K562 (cell line): Measurements from ENCODE around the gene ACADM. TPM values are rescaled to one million over a fixed set of nuclear protein-coding genes. Genes with fewer than 3 reads are reported as not detected.

Experiments used
- CREB3L1 ChIP-seq: fragments of 450-650 bp; IDR thresholded peaks from 2 replicates; pipeline ENCODE4 v1.6.1; 2014; ENCODE audit warnings: low read depth, mild to moderate bottlenecking, moderate library complexity, borderline replicate concordance
- FIP1L1 ChIP-seq: fragments of 200-400 bp; formaldehyde crosslinking; IDR thresholded peaks from 2 replicates; pipeline ENCODE4 v1.6.1; 2018; ENCODE audit warnings: mild to moderate bottlenecking, low read depth, low read length; ENCODE audit not compliant: poor library complexity, severe bottlenecking
- HSF4 ChIP-seq: fragments of 250-450 bp; sonication (Bioruptor Pico); IDR thresholded peaks from 2 replicates; pipeline ENCODE4 v2.1.2; 2022; ENCODE audit warnings: mild to moderate bottlenecking, moderate library complexity, borderline replicate concordance
- ID3 ChIP-seq, 2 experiments: fragments of 250-450 bp in 1 of 2; fragments of 450-650 bp in 1 of 2; sonication (Bioruptor Pico) in 1 of 2; IDR thresholded peaks; 2 replicates each; pipeline versions ENCODE4 v1.6.1 to v1.8.0; 2016 to 2021; ENCODE audit warnings: mild to moderate bottlenecking in 2 of 2, moderate library complexity in 2 of 2, missing compliant biosample characterization in 1 of 2, missing genetic modification characterization in 1 of 2
- MBD1 ChIP-seq: fragments of 250-450 bp; sonication (Bioruptor Pico); IDR thresholded peaks from 2 replicates; pipeline ENCODE4 v1.8.0; 2022; ENCODE audit warnings: inconsistent platforms
- MTA3 ChIP-seq: fragments of 450-650 bp; formaldehyde crosslinking; IDR thresholded peaks from 2 replicates; pipeline ENCODE4 v1.6.1; 2017; ENCODE audit warnings: mild to moderate bottlenecking, borderline replicate concordance
- MXI1 ChIP-seq: IDR thresholded peaks from 2 replicates; pipeline ENCODE4 v1.6.1; 2011; ENCODE audit warnings: low read depth, mild to moderate bottlenecking, improper control_type of control experiment, low read length
- MYBL2 ChIP-seq, 2 experiments: fragments of 450-650 bp in 1 of 2; sonication (generic) in 1 of 2; formaldehyde crosslinking in 1 of 2; IDR thresholded peaks; 2 replicates each; pipeline versions ENCODE4 v1.6.1 to v1.8.1; 2017 to 2022; ENCODE audit warnings: borderline replicate concordance in 1 of 2, inconsistent platforms in 1 of 2, low read depth in 1 of 2, mild to moderate bottlenecking in 1 of 2, missing genetic modification reagents in 1 of 2, moderate library complexity in 1 of 2
- NELFE ChIP-seq: IDR thresholded peaks from 2 replicates; pipeline ENCODE4 v1.6.1; 2011; ENCODE audit warnings: mild to moderate bottlenecking; ENCODE audit not compliant: insufficient read depth, insufficient read length
- RFX5 ChIP-seq: IDR thresholded peaks from 2 replicates; pipeline ENCODE4 v1.6.1; 2011; ENCODE audit warnings: low read depth, mild to moderate bottlenecking, improper control_type of control experiment, low read length
- SFPQ ChIP-seq: fragments of 200-400 bp; formaldehyde crosslinking; IDR thresholded peaks from 2 replicates; pipeline ENCODE4 v1.6.1; 2017; ENCODE audit warnings: mild to moderate bottlenecking, low read depth, low read length, moderate library complexity
- SREBF2 ChIP-seq: sonication (generic); formaldehyde crosslinking; IDR thresholded peaks from 2 replicates; pipeline ENCODE4 v1.4.0; 2020; ENCODE audit warnings: mild to moderate bottlenecking, missing genetic modification reagents
- SRSF3 ChIP-seq: fragments of 200-400 bp; formaldehyde crosslinking; IDR thresholded peaks from 2 replicates; pipeline ENCODE4 v1.6.1; 2016; ENCODE audit warnings: mild to moderate bottlenecking, low read length, moderate library complexity; ENCODE audit not compliant: insufficient read depth
- SRSF7 ChIP-seq: fragments of 200-400 bp; formaldehyde crosslinking; optimal IDR thresholded peaks from 2 replicates; pipeline ENCODE3; 2017; ENCODE audit warnings: mild to moderate bottlenecking, low read depth, low read length
- TSC22D4 ChIP-seq: fragments of 450-650 bp; IDR thresholded peaks from 2 replicates; pipeline ENCODE4 v1.6.1; 2016; ENCODE audit warnings: missing genetic modification characterization, missing biosample characterization, control low read depth
- XRCC4 ChIP-seq: IDR thresholded peaks from one replicate; pipeline ENCODE4 v1.6.1; 2011; ENCODE audit not compliant: insufficient read depth, insufficient read length; ENCODE audit errors: extremely low read depth
- ZBTB12 ChIP-seq: fragments of 250-450 bp; sonication (Bioruptor Pico); IDR thresholded peaks from 2 replicates; pipeline ENCODE4 v1.4.0; 2020
- ZNF431 ChIP-seq: sonication (generic); formaldehyde crosslinking; IDR thresholded peaks from 2 replicates; pipeline ENCODE4 v1.8.0; 2022; ENCODE audit warnings: mild to moderate bottlenecking, missing genetic modification reagents
- ZNF444 ChIP-seq: fragments of 250-450 bp; sonication (Bioruptor Pico); IDR thresholded peaks from 2 replicates; pipeline ENCODE4 v1.4.0; 2020; ENCODE audit warnings: mild to moderate bottlenecking, moderate library complexity
- ZNF644 ChIP-seq: fragments of 200-800 bp; sonication (Bioruptor generic); IDR thresholded peaks from 2 replicates; pipeline ENCODE4 v1.6.1; 2016; ENCODE audit warnings: low read depth, missing genetic modification characterization, missing compliant biosample characterization
- polyA plus RNA-seq, 8 experiments: library from polyadenylated mRNA; depleted of rRNA in 4 of 8; stranded (reverse) in 5 of 8; unstranded in 3 of 8; fragments of >200 nt; fragmentation: Nextera tagmentation in 2 of 8; fragmentation: Illumina TruSeq in 1 of 8; extraction: Ambion mirVana in 2 of 8; extraction: Trizol in 1 of 8; gene quantifications; 2 replicates each; pipeline versions ENCODE4 v1.2.1 to v1.2.3, GENCODE V29; 2011 to 2014; ENCODE audit warnings: inconsistent platforms in 1 of 8, missing spikeins in 1 of 8
- total RNA-seq, 7 experiments: library from RNA; depleted of rRNA in 6 of 7; stranded (reverse); fragments of >200 nt in 6 of 7; fragmentation: Illumina TruSeq in 2 of 7; extraction: Trizol in 2 of 7; gene quantifications; 2 replicates each; pipeline versions ENCODE4 v1.2.1 to v1.2.3, GENCODE V29; 2011 to 2021; ENCODE audit warnings: low replicate concordance in 1 of 7

The ACADM gene
- total and polyA plus RNA-seq, 9 of the 15 experiments (the other 6 are each of a cell fraction or from before 2014, with no cell fraction given) = 82.5 to 156 (median 123) TPM

GRCh38 chr1:75677443-75677842, 47.1 kb upstream of the ACADM start (continued):
- TF ChIP-seq SRSF3 (no peak), FIP1L1 (no peak), MTA3 (no peak), ZBTB12 (CRISPR knock-in tag) (no peak), HSF4 (no peak), CREB3L1 (no peak), ID3 (CRISPR knock-in tag; IDR thresholded peaks at IDR 0.05) (no peak), ID3 (tag; IDR thresholded peaks at IDR 0.05) (no peak), MXI1 (no peak), ZNF431 (CRISPR knock-in tag) (no peak), SRSF7 (no peak), MBD1 (CRISPR knock-in tag) (no peak), TSC22D4 (tag) (no peak), ZNF444 (no peak), RFX5 (no peak), ZNF644 (tag) (no peak), SFPQ (no peak), NELFE (no peak), SREBF2 (CRISPR knock-in tag) (no peak), MYBL2 (IDR thresholded peaks at IDR 0.05; ENCODE audit: low read depth) (no peak; the same call in 1 of the 2 replicates), MYBL2 (CRISPR knock-in tag; IDR thresholded peaks at IDR 0.05; ENCODE audit: borderline replicate concordance) (no peak), XRCC4 (no peak)
